ENCODE measurements around the gene EMC8. TPM values are rescaled to one million over a fixed set of nuclear protein-coding genes. Genes with fewer than 3 reads are reported as not detected.

EMC8 gene
- polyA plus RNA-seq, 1 donor (not counting 4 experiments of a cell fraction or from before 2014, with no cell fraction given) = 38.5 TPM

DNA sequence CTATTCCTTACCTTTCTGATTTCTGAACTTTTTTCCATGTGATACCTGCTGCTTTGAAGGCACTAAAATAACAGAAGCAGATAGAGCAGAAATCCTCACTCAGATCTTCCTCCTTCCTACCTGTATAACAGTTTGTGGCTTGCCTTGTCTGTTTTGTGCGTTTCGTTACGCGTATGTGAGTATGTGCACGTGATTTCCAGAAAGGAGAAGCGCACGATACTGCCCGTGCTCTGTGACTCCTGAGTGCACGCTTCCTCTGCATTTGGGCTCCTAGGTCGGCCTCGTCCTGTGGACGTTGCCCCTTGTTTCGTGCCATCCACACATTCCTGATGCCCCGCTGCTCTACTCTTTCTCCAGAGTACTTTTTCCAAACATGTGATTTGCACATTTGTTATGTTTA lies 4.2 kb upstream of the EMC8 start:
- peaks cover 6% of the 10 kb centered on the region for H3K4me1 ChIP-seq (ENCODE audit: control insufficient read depth, extremely low read depth, insufficient read depth, low read length)
- no peaks in the 10 kb centered on the region for H3K9me3 ChIP-seq (ENCODE audit: control insufficient read depth, low read depth, low read length)
- H3K27ac ChIP-seq (ENCODE audit: control insufficient read depth, insufficient read depth, low read length) = no peak overlapping the region
- FAIRE-seq (no peak), DNase-seq (ENCODE audit: low read depth, low spot score) (no peak)
- TF ChIP-seq EZH2 (IDR thresholded peaks at IDR 0.05; ENCODE audit: low read length) = no peak
- TF ChIP-seq, protein P1, sequence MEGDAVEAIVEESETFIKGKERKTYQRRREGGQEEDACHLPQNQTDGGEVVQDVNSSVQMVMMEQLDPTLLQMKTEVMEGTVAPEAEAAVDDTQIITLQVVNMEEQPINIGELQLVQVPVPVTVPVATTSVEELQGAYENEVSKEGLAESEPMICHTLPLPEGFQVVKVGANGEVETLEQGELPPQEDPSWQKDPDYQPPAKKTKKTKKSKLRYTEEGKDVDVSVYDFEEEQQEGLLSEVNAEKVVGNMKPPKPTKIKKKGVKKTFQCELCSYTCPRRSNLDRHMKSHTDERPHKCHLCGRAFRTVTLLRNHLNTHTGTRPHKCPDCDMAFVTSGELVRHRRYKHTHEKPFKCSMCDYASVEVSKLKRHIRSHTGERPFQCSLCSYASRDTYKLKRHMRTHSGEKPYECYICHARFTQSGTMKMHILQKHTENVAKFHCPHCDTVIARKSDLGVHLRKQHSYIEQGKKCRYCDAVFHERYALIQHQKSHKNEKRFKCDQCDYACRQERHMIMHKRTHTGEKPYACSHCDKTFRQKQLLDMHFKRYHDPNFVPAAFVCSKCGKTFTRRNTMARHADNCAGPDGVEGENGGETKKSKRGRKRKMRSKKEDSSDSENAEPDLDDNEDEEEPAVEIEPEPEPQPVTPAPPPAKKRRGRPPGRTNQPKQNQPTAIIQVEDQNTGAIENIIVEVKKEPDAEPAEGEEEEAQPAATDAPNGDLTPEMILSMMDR (optimal IDR thresholded peaks at IDR 0.05 in 1 of 3, IDR thresholded peaks at IDR 0.05 in 1 of 3, conservative IDR thresholded peaks at IDR 0.05 in 1 of 3; ENCODE audit: extremely low read depth in 1 of 3, insufficient read depth in 2 of 3, low read length in 3 of 3) = no peak
- H3K4me2 ChIP-seq (ENCODE audit: control insufficient read depth, extremely low read depth, insufficient read depth, low read depth, low read length) = no peak overlapping the region
- no peak overlapping the region for H2AFZ ChIP-seq (ENCODE audit: control insufficient read depth, low read length)
- H3K36me3 ChIP-seq (ENCODE audit: control insufficient read depth in 2 of 2, extremely low read depth in 1 of 2, insufficient read depth in 2 of 2, low read length in 2 of 2) = peaks cover 28 to 43% of the 10 kb centered on the region in 2 experiments
- no peak overlapping the region for H3K9ac ChIP-seq (ENCODE audit: control insufficient read depth, extremely low read depth, insufficient read depth, low read length)
- H3K79me2 ChIP-seq (ENCODE audit: control insufficient read depth, insufficient read depth, low read length) = peaks cover 55% of the 10 kb centered on the region
- no peak overlapping the region for H3K4me3 ChIP-seq (ENCODE audit: control insufficient read depth in 2 of 3, extremely low read depth in 1 of 3, insufficient read depth in 2 of 3, low read depth in 1 of 3, low read length in 3 of 3)
- dilution Hi-C loops (cut with MboI; ENCODE audit: extremely low pct_ligation_motif_present, low sequenced_read_pairs) = no loop called here
- H3K9me1 ChIP-seq (ENCODE audit: control insufficient read depth, extremely low read depth, insufficient read depth, low read length) = no peaks in the 10 kb centered on the region
- peaks cover 2% of the 10 kb centered on the region for H4K20me1 ChIP-seq (ENCODE audit: control insufficient read depth, extremely low read depth, insufficient read depth, low read length)
- H3K27me3 ChIP-seq (ENCODE audit: control insufficient read depth, extremely low read depth, insufficient read depth, low read length) = no peaks in the 10 kb centered on the region

DNA sequence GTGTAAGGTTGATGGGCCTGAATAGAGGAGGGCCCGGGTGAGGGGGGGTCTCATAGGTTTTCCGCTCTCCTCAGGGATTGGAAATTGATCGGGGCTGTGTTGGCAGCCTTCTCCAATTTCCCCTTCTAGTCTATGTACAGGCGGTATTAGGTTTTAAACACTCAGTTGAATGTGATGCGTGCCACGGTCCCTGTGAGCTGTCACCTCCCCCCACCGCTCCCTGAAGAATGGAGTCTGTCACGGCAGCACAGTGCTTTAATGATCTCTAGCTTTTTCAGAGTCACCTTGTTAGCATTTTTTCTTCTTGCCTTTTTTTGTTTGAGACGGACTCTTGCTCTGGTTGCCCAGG lies 951 bp upstream of the EMC8 start:
- Histone ChIP-seq H3K4me3 (ENCODE audit: control insufficient read depth in 2 of 3, extremely low read depth in 1 of 3, insufficient read depth in 2 of 3, low read depth in 1 of 3, low read length in 3 of 3) (peak overlapping the region; percentile 88 to 99 (median 97)), H3K4me1 (ENCODE audit: control insufficient read depth, extremely low read depth, insufficient read depth, low read length) (peaks cover 12% of the 10 kb centered on the region), H3K9me1 (ENCODE audit: control insufficient read depth, extremely low read depth, insufficient read depth, low read length) (no peaks in the 10 kb centered on the region), H3K27ac (ENCODE audit: control insufficient read depth, insufficient read depth, low read length) (peak overlapping the region; percentile 80), H3K36me3 (ENCODE audit: control insufficient read depth in 2 of 2, extremely low read depth in 1 of 2, insufficient read depth in 2 of 2, low read length in 2 of 2) (peaks cover 23 to 48% of the 10 kb centered on the region in 2 experiments), H3K4me2 (ENCODE audit: control insufficient read depth, extremely low read depth, insufficient read depth, low read depth, low read length) (peak overlapping the region; percentile 88), H3K9me3 (ENCODE audit: control insufficient read depth, low read depth, low read length) (no peaks in the 10 kb centered on the region), H3K9ac (ENCODE audit: control insufficient read depth, extremely low read depth, insufficient read depth, low read length) (peak overlapping the region; percentile 79), H3K79me2 (ENCODE audit: control insufficient read depth, insufficient read depth, low read length) (peaks cover 87% of the 10 kb centered on the region), H3K27me3 (ENCODE audit: control insufficient read depth, extremely low read depth, insufficient read depth, low read length) (no peaks in the 10 kb centered on the region), H2AFZ (ENCODE audit: control insufficient read depth, low read length) (no peak overlapping the region), H4K20me1 (ENCODE audit: control insufficient read depth, extremely low read depth, insufficient read depth, low read length) (peaks cover 9% of the 10 kb centered on the region)
- DNase-seq (ENCODE audit: low read depth, low spot score) (no peak), FAIRE-seq (no peak)
- no peak for TF ChIP-seq EZH2 (IDR thresholded peaks at IDR 0.05; ENCODE audit: low read length)
- TF ChIP-seq, protein P1 (optimal IDR thresholded peaks at IDR 0.05 in 1 of 3, IDR thresholded peaks at IDR 0.05 in 1 of 3, conservative IDR thresholded peaks at IDR 0.05 in 1 of 3; ENCODE audit: extremely low read depth in 1 of 3, insufficient read depth in 2 of 3, low read length in 3 of 3) = no peak
- dilution Hi-C loops (cut with MboI; ENCODE audit: extremely low pct_ligation_motif_present, low sequenced_read_pairs) = no loop called here
